ENCODE data around the gene PLCL1.

DNA sequence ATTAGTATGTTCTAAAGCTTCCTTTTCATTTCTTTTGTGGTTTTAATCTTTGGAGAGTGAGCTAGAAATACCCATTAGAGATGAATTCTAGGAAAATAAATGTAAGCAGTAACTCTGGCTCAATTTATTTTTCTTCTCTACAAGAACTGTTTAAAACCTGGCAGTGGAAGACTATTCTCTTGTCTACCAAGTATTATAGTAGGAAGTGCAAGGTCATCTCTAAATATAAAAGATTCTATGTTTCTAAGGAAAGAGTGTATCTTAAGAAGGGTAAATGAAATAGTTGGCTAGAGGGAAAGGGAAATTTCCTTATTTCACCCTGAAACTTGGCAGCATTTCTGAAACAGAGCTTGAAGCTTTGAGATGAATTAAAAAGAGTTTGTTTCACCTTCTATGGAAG, 35.5 kb downstream of the PLCL1 start:
- TF ChIP-seq POLR2AphosphoS5 (IDR thresholded peaks at IDR 0.05) (no peak), CTCF (IDR thresholded peaks at IDR 0.05) (no peak)

Data from prostate gland (tissue), 2 donors.